Adrenal gland (tissue), 12 donors: ENCODE results near the gene ARL5C. TPM values are rescaled to one million over a fixed set of nuclear protein-coding genes. Genes with fewer than 3 reads are reported as not detected.

Source experiments
- DNase-seq, 7 donors: peaks; one replicate each; pipeline ENCODE4 v3.0.0-alpha.2; 2019 to 2020
- H3K27ac ChIP-seq, 5 donors: fragments of 200-600 bp; sonication (generic) in 4 of 5; 1 replicate in 3 of 5; 2 replicates in 2 of 5; pipeline versions ENCODE4 v1.5.1 to v1.8.0; 2016 to 2020; ENCODE audit warnings: mild to moderate bottlenecking in 1 of 5
- H3K27me3 ChIP-seq: fragments of 200-600 bp; 2 replicates; pipeline ENCODE4 v1.8.0; 2021
- H3K36me3 ChIP-seq, 2 donors: fragments of 200-600 bp; replicated peaks in 1 of 2; 1 replicate in 1 of 2; 2 replicates in 1 of 2; pipeline versions ENCODE4 v1.5.1 to v1.8.0; 2018 to 2022
- H3K4me1 ChIP-seq, 2 donors: fragments of 200-600 bp; replicated peaks in 1 of 2; 1 replicate in 1 of 2; 2 replicates in 1 of 2; pipeline versions ENCODE4 v1.5.1 to v1.8.0; 2018 to 2021
- H3K4me3 ChIP-seq, 4 donors: fragments of 200-600 bp; sonication (generic) in 3 of 4; one replicate each; pipeline ENCODE4 v1.5.1; 2016 to 2018
- H3K9me3 ChIP-seq, 3 donors: fragments of 200-600 bp; sonication (generic) in 1 of 3; replicated peaks in 1 of 3; 1 replicate in 2 of 3; 2 replicates in 1 of 3; pipeline versions ENCODE4 v1.5.1 to v1.8.0; 2016 to 2021
- POLR2A ChIP-seq, 2 donors: fragments of 450-650 bp; IDR thresholded peaks; one replicate each; pipeline ENCODE4 v1.6.1; 2017; ENCODE audit warnings: antibody characterized with exemption in 2 of 2, mild to moderate bottlenecking in 2 of 2, moderate library complexity in 1 of 2
- WGBS, 4 donors: extraction: QIAGEN DNeasy Blood & Tissue Kit in 2 of 4; methylation state at CpG; one replicate each; pipeline versions ENCODE4 v1.1.5 to v1.1.7; 2013 to 2017; 5-methylcytosine and 5-hydroxymethylcytosine counted together
- intact Hi-C, 2 donors: fragments of 100-400 bp; cut with DNase I; formaldehyde crosslinking; loops; one replicate each; pipeline versions ENCODE4 v1.14.1 to v1.15.0; 2022 to 2023
- polyA plus RNA-seq, 3 donors: library from polyadenylated mRNA; stranded (reverse); fragments of 200-250 nt in 2 of 3; fragments of 350-450 nt in 1 of 3; fragmentation: Illumina TruSeq in 1 of 3; extraction: RNeasy Lipid Tissue Mini Kit (QIAGEN cat#74804) in 1 of 3; gene quantifications; one replicate each; pipeline ENCODE4 v1.2.3, GENCODE V29; 2013 to 2014
- total RNA-seq, 9 donors: library from RNA; depleted of rRNA in 4 of 9; stranded (reverse); fragments of >200 nt in 4 of 9; fragments of 120-200 nt in 1 of 9; fragmentation: NEBNext Ultra II Directional in 1 of 9; extraction: Animal tissue kit (Norgen Biotek cat#: 25700) in 1 of 9; gene quantifications; one replicate each; pipeline versions ENCODE4 v1.1.0 to v1.2.4, GENCODE V29; 2013 to 2023
- TF ChIP-seq, protein P1 (sequence below), 6 experiments: fragments of 450-650 bp in 4 of 6; fragments of 200-600 bp in 2 of 6; sonication (generic) in 1 of 6; IDR thresholded peaks; 1 replicate in 5 of 6; 2 replicates in 1 of 6; pipeline versions ENCODE4 v1.5.1 to v1.8.0; 2016 to 2021; ENCODE audit warnings: antibody characterized with exemption in 6 of 6, mild to moderate bottlenecking in 2 of 6, moderate library complexity in 1 of 6
- donor health status: healthy with polysubstance abuse.
- donor health status: Bipolar disorder and iron deficiency.
- donor health status: DM: yes; HTN: yes; CAD: no.
- donor health status: DM: no; HTN: no; CAD: no.
- donor health status: DM: no; HTN: no; CAD: no.
- donor health status: DM: yes; HTN: yes; CAD: no.

ARL5C gene
- total and polyA plus RNA-seq, 12 donors, result not detected

DNA sequence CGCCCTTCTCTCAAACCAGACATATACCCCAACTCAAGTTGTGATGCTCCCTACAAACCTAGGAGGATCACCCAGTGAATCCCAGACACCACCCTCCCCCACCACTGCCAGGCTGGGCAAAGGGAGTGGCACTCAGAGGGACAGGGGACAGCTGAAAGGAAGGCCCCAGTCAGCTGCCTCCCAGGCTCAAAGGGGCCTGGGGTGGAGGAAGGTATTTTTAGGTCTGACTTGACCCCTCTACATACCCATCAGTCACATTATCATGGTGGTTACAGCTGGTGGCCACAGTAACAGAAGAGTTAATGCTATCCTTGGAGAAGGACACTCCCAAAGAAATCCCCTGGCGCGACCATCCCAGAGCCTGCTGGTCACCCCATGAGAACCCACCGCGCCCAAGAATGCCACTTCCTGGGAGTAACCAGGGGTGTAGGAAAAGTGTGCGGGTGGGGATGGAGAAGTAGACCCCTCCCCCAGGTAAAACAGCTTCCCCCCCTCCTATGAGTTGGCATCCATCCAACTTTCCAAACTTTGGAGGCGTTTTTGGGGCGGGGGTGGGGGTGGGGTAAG, 30.4 kb upstream of the ARL5C start:
- Histone ChIP-seq H3K9me3 (no peaks in the 10 kb centered on the region), H3K27me3 (no peaks in the 10 kb centered on the region), H3K27ac (no peak overlapping the region), H3K4me3 (peak overlapping the region in 2 of 4 donors; percentile 44 to 77), H3K36me3 (peaks cover 0 to 8% of the 10 kb centered on the region in 2 donors), H3K4me1 (peaks cover 21 to 22% of the 10 kb centered on the region in 2 donors)
- intact Hi-C loops, result no loop called here
- 36 to 54% (median 42%) methylated on average over 3 to 8 of the region's 8 CpGs for WGBS, 4 donors
- no peak for TF ChIP-seq POLR2A (IDR thresholded peaks at IDR 0.05)
- DNase-seq, result peak in 1 of 7 donors; percentile 30

DNA sequence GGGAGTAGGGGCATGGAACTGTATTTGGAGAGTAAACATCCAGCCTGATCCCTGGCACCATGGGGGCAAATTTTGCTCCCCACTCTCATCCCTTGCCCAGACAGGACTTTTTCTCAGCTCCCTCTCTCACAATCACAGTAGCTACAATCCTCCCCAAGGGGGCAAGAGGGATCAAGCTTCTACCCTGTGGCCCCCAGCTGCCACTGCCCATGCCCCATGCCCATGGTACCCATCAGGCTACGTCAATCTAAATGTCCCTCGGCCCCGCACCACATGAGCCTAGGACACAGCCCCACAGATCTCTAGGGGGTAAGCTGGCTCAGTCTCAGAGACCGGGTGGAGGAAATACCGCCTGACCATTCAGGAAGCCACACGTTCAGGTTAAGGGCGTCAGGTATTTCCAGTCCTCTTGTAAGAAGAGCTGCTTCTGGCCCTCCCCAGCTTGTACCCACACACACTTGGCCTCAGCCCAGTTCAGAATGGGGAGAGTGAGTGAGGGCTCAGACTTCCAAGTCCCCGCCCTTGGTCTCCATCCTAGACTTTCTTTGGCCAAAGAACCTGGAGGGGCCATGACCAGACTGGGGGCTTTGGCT, 29.7 kb upstream of the ARL5C start:
- DNase-seq, result peak in 1 of 7 donors; percentile 35
- no peak overlapping the region for H3K4me3 ChIP-seq
- peaks cover 14 to 16% of the 10 kb centered on the region in 2 donors for H3K4me1 ChIP-seq
- TF ChIP-seq POLR2A (IDR thresholded peaks at IDR 0.05), result no peak
- TF ChIP-seq, protein P1, sequence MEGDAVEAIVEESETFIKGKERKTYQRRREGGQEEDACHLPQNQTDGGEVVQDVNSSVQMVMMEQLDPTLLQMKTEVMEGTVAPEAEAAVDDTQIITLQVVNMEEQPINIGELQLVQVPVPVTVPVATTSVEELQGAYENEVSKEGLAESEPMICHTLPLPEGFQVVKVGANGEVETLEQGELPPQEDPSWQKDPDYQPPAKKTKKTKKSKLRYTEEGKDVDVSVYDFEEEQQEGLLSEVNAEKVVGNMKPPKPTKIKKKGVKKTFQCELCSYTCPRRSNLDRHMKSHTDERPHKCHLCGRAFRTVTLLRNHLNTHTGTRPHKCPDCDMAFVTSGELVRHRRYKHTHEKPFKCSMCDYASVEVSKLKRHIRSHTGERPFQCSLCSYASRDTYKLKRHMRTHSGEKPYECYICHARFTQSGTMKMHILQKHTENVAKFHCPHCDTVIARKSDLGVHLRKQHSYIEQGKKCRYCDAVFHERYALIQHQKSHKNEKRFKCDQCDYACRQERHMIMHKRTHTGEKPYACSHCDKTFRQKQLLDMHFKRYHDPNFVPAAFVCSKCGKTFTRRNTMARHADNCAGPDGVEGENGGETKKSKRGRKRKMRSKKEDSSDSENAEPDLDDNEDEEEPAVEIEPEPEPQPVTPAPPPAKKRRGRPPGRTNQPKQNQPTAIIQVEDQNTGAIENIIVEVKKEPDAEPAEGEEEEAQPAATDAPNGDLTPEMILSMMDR (IDR thresholded peaks at IDR 0.05), result no peak
- peaks cover 0 to 6% of the 10 kb centered on the region in 2 donors for H3K36me3 ChIP-seq
- no peaks in the 10 kb centered on the region for H3K9me3 ChIP-seq
- intact Hi-C loops, result no loop called here
- H3K27me3 ChIP-seq, result no peaks in the 10 kb centered on the region
- 78 to 89% (median 85%) methylated on average over 3 to 8 of the region's 8 CpGs for WGBS, 4 donors
- peak overlapping the region in 1 of 5 donors; percentile 38 for H3K27ac ChIP-seq

DNA sequence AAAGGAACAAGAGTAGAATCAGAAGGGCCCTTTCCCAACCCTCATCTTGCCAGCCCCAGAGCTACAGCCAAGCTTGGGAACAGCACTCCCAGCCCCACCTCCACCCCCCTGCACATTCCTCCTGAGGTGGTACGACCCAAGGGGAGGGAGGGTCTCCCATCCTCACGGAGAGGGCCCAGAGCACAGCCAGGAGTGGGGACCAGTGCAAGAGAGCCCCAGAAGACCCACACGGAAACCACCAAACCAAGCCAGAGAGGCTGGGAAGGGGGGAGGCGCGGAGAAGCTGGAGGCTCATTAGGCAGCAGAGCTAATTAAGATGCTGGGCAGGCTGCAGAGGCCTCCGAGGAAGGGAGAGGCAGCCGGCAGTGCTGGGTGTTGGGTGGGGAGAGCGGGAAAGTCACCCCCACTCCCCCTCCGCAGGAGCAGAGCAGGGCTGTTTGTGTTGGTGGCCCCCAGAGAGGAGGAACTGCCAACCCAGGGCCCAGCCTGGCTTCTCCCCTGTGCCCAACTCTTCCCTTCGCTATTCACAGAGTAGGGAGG, 29.1 kb upstream of the ARL5C start:
- Histone ChIP-seq H3K36me3 (peaks cover 0 to 12% of the 10 kb centered on the region in 2 donors), H3K9me3 (no peaks in the 10 kb centered on the region), H3K4me3 (no peak overlapping the region), H3K27ac (peak overlapping the region in 2 of 5 donors; percentile 38 to 55), H3K27me3 (no peaks in the 10 kb centered on the region), H3K4me1 (peaks cover 14 to 15% of the 10 kb centered on the region in 2 donors)
- peak in 1 of 7 donors; percentile 19 for DNase-seq
- WGBS, 4 donors, result 64 to 75% (median 69%) methylated on average over 7 to 10 of the region's 10 CpGs
- intact Hi-C loops, result no loop called here
- no peak for TF ChIP-seq POLR2A (IDR thresholded peaks at IDR 0.05)
- TF ChIP-seq, protein P1 (IDR thresholded peaks at IDR 0.05), result no peak

DNA sequence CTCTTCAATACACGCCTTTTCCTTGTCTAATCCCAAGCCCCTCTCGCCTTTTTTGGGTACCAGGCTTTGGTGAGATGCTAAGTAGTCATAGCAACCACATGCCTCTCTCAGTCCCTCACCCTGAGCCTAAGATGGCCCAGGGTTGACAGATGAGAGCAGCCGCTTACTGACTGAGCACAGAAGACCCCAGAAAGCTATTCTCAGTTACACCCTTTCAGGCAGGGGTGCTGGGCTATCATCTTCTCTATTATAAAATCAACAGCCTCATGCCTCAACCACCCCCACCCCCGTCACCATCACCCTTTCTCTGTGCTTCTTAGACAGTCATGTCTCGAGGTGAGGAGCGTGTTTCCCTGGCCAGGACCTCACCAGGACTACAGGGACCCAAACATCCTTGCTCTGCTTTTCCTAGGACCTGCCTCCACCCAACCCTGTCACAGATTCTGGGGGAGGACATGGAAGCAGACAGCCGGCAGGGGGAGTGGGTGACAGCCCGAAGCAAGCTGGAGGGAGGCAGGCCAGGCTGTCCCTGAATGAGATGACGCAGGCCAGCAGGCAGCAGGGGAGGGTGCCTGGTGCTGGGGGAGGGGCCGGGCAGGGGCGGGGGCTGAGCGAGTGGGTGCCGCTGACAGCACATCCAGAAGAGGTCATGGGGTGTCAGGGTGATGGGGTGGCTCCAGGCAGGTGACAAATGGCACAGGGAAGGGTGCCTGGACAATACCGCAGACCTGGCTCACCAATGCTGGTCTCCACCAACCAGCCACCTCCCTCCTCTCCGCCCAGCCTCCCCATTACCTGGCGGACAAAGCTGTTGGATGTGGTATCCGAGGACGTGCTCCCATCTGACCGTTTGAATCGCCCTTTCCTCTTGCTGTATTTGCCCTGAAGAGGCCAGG, 28.4 kb upstream of the ARL5C start:
- Histone ChIP-seq H3K27me3 (no peaks in the 10 kb centered on the region), H3K36me3 (peaks cover 0 to 13% of the 10 kb centered on the region in 2 donors), H3K9me3 (no peaks in the 10 kb centered on the region), H3K4me3 (no peak overlapping the region), H3K27ac (peak overlapping the region in 2 of 5 donors; percentile 38 to 55), H3K4me1 (peaks cover 11 to 12% of the 10 kb centered on the region in 2 donors)
- intact Hi-C loops, result no loop called here
- TF ChIP-seq, protein P1 (IDR thresholded peaks at IDR 0.05), result peak in 5 of 6 experiments; percentile 39 to 55 (median 43)
- no peak for TF ChIP-seq POLR2A (IDR thresholded peaks at IDR 0.05)
- WGBS, 4 donors, result 46 to 61% (median 54%) methylated on average over 13 to 20 of the region's 20 CpGs
- DNase-seq, result peak; percentile 75 to 92 (median 82)
